ENCODE results near the gene ATXN7. TPM values are rescaled to one million over a fixed set of nuclear protein-coding genes. Genes with fewer than 3 reads are reported as not detected.

The ATXN7 gene
- total and polyA plus RNA-seq, 2 experiments from 2014 or later, result 3.0 to 14.4 TPM

DNA sequence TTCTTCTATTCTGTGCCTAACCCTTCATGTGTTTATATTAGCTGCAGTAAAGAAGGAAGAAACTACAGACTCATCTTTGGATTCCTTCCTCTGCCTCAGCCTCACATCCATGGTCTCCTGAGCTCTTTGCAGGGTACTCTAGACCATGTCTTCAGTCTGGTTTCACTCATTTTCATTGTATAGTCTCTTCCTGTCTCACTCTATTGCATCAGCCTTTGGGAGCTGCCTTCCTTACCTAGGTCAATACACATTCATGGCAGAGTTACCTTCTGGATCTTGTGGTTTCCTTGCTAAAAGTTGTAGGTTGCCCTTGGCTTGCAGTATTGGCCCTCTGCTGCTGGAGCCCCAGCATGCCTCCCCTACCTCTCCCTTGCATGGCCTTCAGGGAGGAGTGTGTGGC is 80.0 kb downstream of the ATXN7 start:
- H3K9me3 ChIP-seq (ENCODE audit: low read depth), result no peaks in the 10 kb centered on the region
- no peak overlapping the region for H2AFZ ChIP-seq
- H3K36me3 ChIP-seq (replicated peaks; ENCODE audit: insufficient read depth, low read depth), result no peaks in the 10 kb centered on the region
- H3K27me3 ChIP-seq, result no peaks in the 10 kb centered on the region
- no peak overlapping the region for H3K4me3 ChIP-seq
- no peak for DNase-seq (ENCODE audit: low spot score)
- H3K79me2 ChIP-seq, result peaks cover 80% of the 10 kb centered on the region
- peaks cover 3% of the 10 kb centered on the region for H4K20me1 ChIP-seq (ENCODE audit: insufficient read depth, poor library complexity, severe bottlenecking)
- no peaks in the 10 kb centered on the region for H3K9me2 ChIP-seq (replicated peaks; ENCODE audit: insufficient read depth)
- H3K4me1 ChIP-seq (ENCODE audit: insufficient read depth), result peaks cover 9% of the 10 kb centered on the region
- no peak for TF ChIP-seq EZH2phosphoT487 (IDR thresholded peaks at IDR 0.05; ENCODE audit: low read depth, severe bottlenecking, unreplicated experiment)
- no peak overlapping the region for H3K4me2 ChIP-seq
- H3K27ac ChIP-seq, result no peak overlapping the region

DNA sequence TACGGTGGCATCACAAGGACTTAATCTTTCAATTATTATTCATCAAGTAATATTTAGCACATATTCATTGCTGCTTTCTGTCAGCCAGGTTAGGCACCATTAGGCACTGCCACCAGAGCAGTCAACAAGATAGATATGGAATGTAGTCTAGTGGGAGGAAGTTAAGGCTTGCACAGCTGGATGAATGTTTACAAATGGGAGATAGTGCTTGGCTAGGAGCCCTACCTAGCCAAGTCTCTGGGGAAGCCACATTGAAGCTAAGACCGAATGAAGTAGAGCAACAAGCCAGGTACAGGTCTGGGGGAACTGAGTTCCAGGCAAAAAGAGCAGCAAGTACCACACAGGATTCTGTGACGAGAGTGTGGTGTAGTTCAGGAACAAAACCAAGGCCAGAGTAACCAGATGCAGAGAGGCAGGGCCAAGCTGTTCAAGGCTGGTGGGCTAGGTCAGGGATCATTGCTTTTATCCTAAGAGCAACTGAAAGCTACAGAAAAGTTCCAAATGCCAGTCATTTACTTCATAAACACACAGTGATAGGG is 82.0 kb downstream of the ATXN7 start:
- Histone ChIP-seq H4K20me1 (ENCODE audit: insufficient read depth, poor library complexity, severe bottlenecking) (no peaks in the 10 kb centered on the region), H3K9me2 (replicated peaks; ENCODE audit: insufficient read depth) (no peaks in the 10 kb centered on the region), H3K36me3 (replicated peaks; ENCODE audit: insufficient read depth, low read depth) (no peaks in the 10 kb centered on the region), H2AFZ (no peak overlapping the region), H3K79me2 (peaks cover 76% of the 10 kb centered on the region), H3K4me3 (no peak overlapping the region), H3K27ac (no peak overlapping the region), H3K9me3 (ENCODE audit: low read depth) (no peaks in the 10 kb centered on the region), H3K4me1 (ENCODE audit: insufficient read depth) (peaks cover 11% of the 10 kb centered on the region), H3K27me3 (no peaks in the 10 kb centered on the region), H3K4me2 (no peak overlapping the region)
- TF ChIP-seq EZH2phosphoT487 (IDR thresholded peaks at IDR 0.05; ENCODE audit: low read depth, severe bottlenecking, unreplicated experiment) (no peak), EZH2 (IDR thresholded peaks at IDR 0.05; ENCODE audit: borderline replicate concordance) (no peak), CTCF (IDR thresholded peaks at IDR 0.05; ENCODE audit: poor library complexity) (no peak)
- 76% methylated on average over 3 of the region's 3 CpGs for WGBS (ENCODE audit: low lambda C conversion rate, missing lambda C conversion rate)
- DNase-seq (ENCODE audit: low spot score), result no peak

DNA sequence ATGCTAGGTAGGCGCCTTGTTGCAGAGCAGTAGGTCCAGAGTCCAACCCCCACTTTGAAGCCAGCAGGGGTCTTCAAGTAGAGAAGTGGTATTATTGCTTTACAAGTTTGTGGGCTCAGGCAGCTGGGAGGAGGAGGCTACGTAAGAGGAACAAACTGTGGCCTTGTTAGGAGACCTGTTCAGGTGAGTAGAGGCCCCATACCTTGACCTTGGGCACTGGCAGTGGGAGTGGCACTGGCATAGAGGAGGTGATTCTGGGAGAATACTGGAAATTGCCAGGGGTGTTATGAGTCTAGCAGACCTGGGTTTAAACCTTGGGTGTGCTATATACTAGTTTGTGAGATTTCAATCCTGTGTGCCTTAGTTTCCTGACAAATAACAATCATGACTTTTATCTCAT is 83.1 kb downstream of the ATXN7 start:
- H3K79me2 ChIP-seq, result peaks cover 76% of the 10 kb centered on the region
- no peaks in the 10 kb centered on the region for H3K9me2 ChIP-seq (replicated peaks; ENCODE audit: insufficient read depth)
- no peak overlapping the region for H3K27ac ChIP-seq
- no peak overlapping the region for H3K4me2 ChIP-seq
- H3K36me3 ChIP-seq (replicated peaks; ENCODE audit: insufficient read depth, low read depth), result no peaks in the 10 kb centered on the region
- TF ChIP-seq EZH2phosphoT487 (IDR thresholded peaks at IDR 0.05; ENCODE audit: low read depth, severe bottlenecking, unreplicated experiment) (no peak), CTCF (IDR thresholded peaks at IDR 0.05; ENCODE audit: poor library complexity) (no peak), EZH2 (IDR thresholded peaks at IDR 0.05; ENCODE audit: borderline replicate concordance) (no peak)
- H3K4me3 ChIP-seq, result no peak overlapping the region
- whole genome bisulfite sequencing (ENCODE audit: low lambda C conversion rate, missing lambda C conversion rate), result 98% methylated on average over 2 of the region's 2 CpGs
- no peak for DNase-seq (ENCODE audit: low spot score)
- H4K20me1 ChIP-seq (ENCODE audit: insufficient read depth, poor library complexity, severe bottlenecking), result no peaks in the 10 kb centered on the region
- peaks cover 11% of the 10 kb centered on the region for H3K4me1 ChIP-seq (ENCODE audit: insufficient read depth)
- H2AFZ ChIP-seq, result no peak overlapping the region
- no peaks in the 10 kb centered on the region for H3K27me3 ChIP-seq
- no peaks in the 10 kb centered on the region for H3K9me3 ChIP-seq (ENCODE audit: low read depth)

DNA sequence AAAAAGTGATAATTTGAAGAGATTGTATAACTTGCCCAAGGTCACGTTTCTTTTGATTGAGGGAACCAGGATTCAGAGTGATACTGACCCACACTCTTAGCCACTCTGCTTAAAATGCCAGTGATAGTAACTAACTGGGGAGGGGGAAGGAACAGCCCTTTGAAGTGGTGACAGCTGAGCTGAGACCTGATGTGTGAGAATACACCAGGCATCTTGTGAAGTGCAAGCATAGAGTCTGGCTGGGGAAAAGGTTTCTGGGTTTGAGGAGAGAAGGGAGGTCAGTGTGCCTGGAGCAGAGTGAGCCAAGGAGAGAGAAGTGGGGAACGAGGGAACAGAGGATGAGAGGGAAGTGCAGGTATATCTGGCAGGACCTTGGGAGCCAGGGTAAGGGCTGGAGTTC is 83.9 kb downstream of the ATXN7 start:
- Histone ChIP-seq H2AFZ (no peak overlapping the region), H3K4me3 (no peak overlapping the region), H3K27ac (no peak overlapping the region), H4K20me1 (ENCODE audit: insufficient read depth, poor library complexity, severe bottlenecking) (no peaks in the 10 kb centered on the region), H3K9me3 (ENCODE audit: low read depth) (no peaks in the 10 kb centered on the region), H3K36me3 (replicated peaks; ENCODE audit: insufficient read depth, low read depth) (no peaks in the 10 kb centered on the region), H3K79me2 (peaks cover 76% of the 10 kb centered on the region), H3K27me3 (no peaks in the 10 kb centered on the region), H3K4me2 (no peak overlapping the region), H3K4me1 (ENCODE audit: insufficient read depth) (peaks cover 11% of the 10 kb centered on the region), H3K9me2 (replicated peaks; ENCODE audit: insufficient read depth) (no peaks in the 10 kb centered on the region)
- TF ChIP-seq EZH2phosphoT487 (IDR thresholded peaks at IDR 0.05; ENCODE audit: low read depth, severe bottlenecking, unreplicated experiment), result no peak
- no peak for TF ChIP-seq CTCF (IDR thresholded peaks at IDR 0.05; ENCODE audit: poor library complexity)
- TF ChIP-seq EZH2 (IDR thresholded peaks at IDR 0.05; ENCODE audit: borderline replicate concordance), result no peak
- no peak for DNase-seq (ENCODE audit: low spot score)
- 84% methylated on average over 2 of the region's 2 CpGs for WGBS (ENCODE audit: low lambda C conversion rate, missing lambda C conversion rate)

All from hepatocyte (in vitro differentiated cells).